Stimulated activated naive CD8-positive, alpha-beta T cell treated with anti-CD3 and anti-CD28 coated beads, Interleukin-15, Interleukin-2, amounts not matched to agents 100 ng/mL and 50 ng/mL, for 24 hours (primary cell): ENCODE data around the gene PGF.

Source experiments
- H3K27ac Mint-ChIP-seq: one replicate; pipeline ENCODE4 v1.8.0; 2021; ENCODE audit warnings: mild to moderate bottlenecking, mixed read lengths
- H3K27me3 Mint-ChIP-seq: one replicate; pipeline ENCODE4 v1.8.0; 2021; ENCODE audit warnings: mixed read lengths
- H3K36me3 Mint-ChIP-seq: one replicate; pipeline ENCODE4 v1.8.0; 2021; ENCODE audit warnings: low read depth, mixed read lengths
- H3K4me1 Mint-ChIP-seq: one replicate; pipeline ENCODE4 v1.8.0; 2021; ENCODE audit warnings: low read depth, mixed read lengths
- H3K4me3 Mint-ChIP-seq: one replicate; pipeline ENCODE4 v1.8.0; 2021; ENCODE audit warnings: mild to moderate bottlenecking, mixed read lengths
- H3K9me3 Mint-ChIP-seq: one replicate; pipeline ENCODE4 v1.8.0; 2021; ENCODE audit warnings: mixed read lengths

The PGF gene

DNA sequence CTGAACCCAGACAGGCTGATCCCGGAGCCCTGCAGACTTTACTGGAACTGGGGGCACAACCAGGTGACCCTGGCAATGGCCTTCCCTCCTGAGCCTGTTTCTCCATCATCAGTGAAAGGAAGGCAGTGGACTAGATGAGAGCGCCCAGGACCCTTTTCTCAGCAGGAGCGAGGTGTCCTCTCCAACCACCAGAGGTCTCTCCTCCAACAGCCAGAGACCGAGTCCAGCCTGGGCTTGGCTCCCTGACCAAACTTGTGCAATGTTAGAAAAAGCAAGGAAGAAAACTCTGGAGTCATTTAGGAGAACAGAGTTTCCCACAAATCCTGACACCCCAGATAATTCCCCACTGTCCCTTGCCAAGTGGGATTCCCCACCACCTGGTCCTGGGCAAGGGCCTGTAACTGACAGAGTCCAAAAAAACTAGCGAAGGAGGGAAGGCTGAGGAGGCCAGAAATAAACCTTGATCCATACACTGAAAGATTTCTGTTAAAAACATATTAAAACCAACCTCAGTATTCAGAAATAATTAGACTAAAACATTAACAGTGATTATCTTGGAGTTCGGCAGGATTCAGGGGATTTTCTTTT lies 41.3 kb downstream of the PGF start:
- H3K27me3 Mint-ChIP-seq: no peaks in the 10 kb centered on the region
- no peaks in the 10 kb centered on the region for H3K9me3 Mint-ChIP-seq
- H3K4me1 Mint-ChIP-seq: no peaks in the 10 kb centered on the region
- H3K27ac Mint-ChIP-seq: no peak overlapping the region
- no peak overlapping the region for H3K4me3 Mint-ChIP-seq
- H3K36me3 Mint-ChIP-seq: no peaks in the 10 kb centered on the region

GRCh38 chr14:74913393-74913910 lies 41.9 kb downstream of the PGF start:
- H3K4me3 Mint-ChIP-seq: no peak overlapping the region
- H3K27me3 Mint-ChIP-seq: no peaks in the 10 kb centered on the region
- H3K9me3 Mint-ChIP-seq: no peaks in the 10 kb centered on the region
- H3K4me1 Mint-ChIP-seq: no peaks in the 10 kb centered on the region
- H3K27ac Mint-ChIP-seq: no peak overlapping the region
- H3K36me3 Mint-ChIP-seq: no peaks in the 10 kb centered on the region

GRCh38 chr14:74912801-74913200 lies 42.6 kb downstream of the PGF start:
- Mint-ChIP-seq H3K27ac (no peak overlapping the region), H3K4me1 (no peaks in the 10 kb centered on the region), H3K4me3 (no peak overlapping the region), H3K9me3 (no peaks in the 10 kb centered on the region), H3K27me3 (no peaks in the 10 kb centered on the region), H3K36me3 (no peaks in the 10 kb centered on the region)

DNA sequence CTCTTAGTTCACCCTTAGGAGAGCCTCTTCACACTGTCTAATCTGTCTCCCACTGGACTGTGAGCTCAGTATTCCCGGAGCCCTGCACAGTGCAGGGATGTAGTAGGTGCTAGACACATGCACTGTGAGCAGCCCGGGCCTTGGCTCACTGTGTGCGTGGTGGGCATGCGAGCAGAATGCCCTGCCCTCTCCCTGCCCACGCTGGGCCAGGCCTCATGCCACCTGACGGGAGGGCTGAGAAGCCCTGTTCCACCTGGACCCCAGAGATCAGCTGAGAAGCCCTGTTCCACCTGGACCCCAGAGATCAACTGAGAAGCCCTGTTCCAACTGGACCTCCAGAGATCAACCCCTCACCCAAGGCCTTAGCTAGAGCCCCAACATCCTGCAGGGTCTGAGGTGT lies 43.3 kb downstream of the PGF start:
- Mint-ChIP-seq H3K4me3 (no peak overlapping the region), H3K4me1 (no peaks in the 10 kb centered on the region), H3K27ac (no peak overlapping the region), H3K27me3 (no peaks in the 10 kb centered on the region), H3K36me3 (no peaks in the 10 kb centered on the region), H3K9me3 (no peaks in the 10 kb centered on the region)

DNA sequence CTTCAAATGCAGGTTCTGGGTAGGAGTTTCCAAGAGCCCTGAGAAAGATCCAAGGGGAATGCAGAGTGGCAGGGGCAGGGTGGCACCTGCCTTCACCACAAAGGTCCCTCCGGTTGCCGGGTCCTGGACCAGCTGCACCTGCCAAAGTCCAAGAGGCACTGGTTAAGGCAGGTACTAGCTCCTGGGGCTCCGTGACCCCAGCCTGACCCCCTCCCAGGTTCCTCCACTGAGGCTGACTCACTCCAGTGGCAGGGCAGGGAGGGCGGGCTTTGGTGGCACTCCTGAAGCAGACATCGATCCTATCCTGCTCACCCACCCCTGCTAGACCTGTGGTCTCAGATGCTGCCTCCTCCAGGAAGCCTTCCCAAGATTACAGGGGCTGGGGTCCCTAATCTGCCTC lies 43.7 kb downstream of the PGF start:
- no peaks in the 10 kb centered on the region for H3K27me3 Mint-ChIP-seq
- no peak overlapping the region for H3K27ac Mint-ChIP-seq
- no peaks in the 10 kb centered on the region for H3K4me1 Mint-ChIP-seq
- H3K36me3 Mint-ChIP-seq: no peaks in the 10 kb centered on the region
- H3K4me3 Mint-ChIP-seq: no peak overlapping the region
- no peaks in the 10 kb centered on the region for H3K9me3 Mint-ChIP-seq

DNA sequence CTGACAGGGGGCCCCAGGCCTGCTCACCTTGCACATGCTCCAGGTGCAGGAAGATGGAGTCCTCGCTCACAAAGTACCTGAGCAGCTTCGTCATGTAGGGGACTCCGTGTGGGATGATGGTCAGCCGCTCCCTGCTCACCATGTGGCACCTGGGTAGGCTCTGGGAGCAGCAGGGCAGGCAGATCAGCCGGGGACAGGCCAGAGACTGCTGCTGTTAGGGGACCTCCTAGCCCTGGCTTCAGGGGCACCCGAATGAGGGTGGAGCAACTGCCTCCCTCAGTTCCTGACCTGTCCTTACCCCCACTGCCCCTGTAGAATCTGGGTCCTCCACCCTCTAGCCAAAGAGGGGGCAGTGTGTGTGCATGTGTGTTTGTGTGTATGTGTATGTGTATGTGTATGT lies 44.2 kb downstream of the PGF start:
- no peaks in the 10 kb centered on the region for H3K27me3 Mint-ChIP-seq
- H3K4me3 Mint-ChIP-seq: no peak overlapping the region
- H3K4me1 Mint-ChIP-seq: no peaks in the 10 kb centered on the region
- no peaks in the 10 kb centered on the region for H3K36me3 Mint-ChIP-seq
- H3K9me3 Mint-ChIP-seq: no peaks in the 10 kb centered on the region
- H3K27ac Mint-ChIP-seq: no peak overlapping the region

- no peaks in the 10 kb centered on the region for H3K4me1 Mint-ChIP-seq
- H3K27me3 Mint-ChIP-seq: no peaks in the 10 kb centered on the region
- no peaks in the 10 kb centered on the region for H3K36me3 Mint-ChIP-seq
- H3K27ac Mint-ChIP-seq: no peak overlapping the region
- H3K9me3 Mint-ChIP-seq: no peaks in the 10 kb centered on the region
- H3K4me3 Mint-ChIP-seq: no peak overlapping the region
Measured at GRCh38 chr14:74910556-74910955, 44.8 kb downstream of the PGF start.

GRCh38 chr14:74909911-74910310 lies 45.5 kb downstream of the PGF start:
- no peaks in the 10 kb centered on the region for H3K36me3 Mint-ChIP-seq
- no peak overlapping the region for H3K4me3 Mint-ChIP-seq
- H3K27me3 Mint-ChIP-seq: no peaks in the 10 kb centered on the region
- H3K27ac Mint-ChIP-seq: no peak overlapping the region
- no peaks in the 10 kb centered on the region for H3K9me3 Mint-ChIP-seq
- no peaks in the 10 kb centered on the region for H3K4me1 Mint-ChIP-seq

DNA sequence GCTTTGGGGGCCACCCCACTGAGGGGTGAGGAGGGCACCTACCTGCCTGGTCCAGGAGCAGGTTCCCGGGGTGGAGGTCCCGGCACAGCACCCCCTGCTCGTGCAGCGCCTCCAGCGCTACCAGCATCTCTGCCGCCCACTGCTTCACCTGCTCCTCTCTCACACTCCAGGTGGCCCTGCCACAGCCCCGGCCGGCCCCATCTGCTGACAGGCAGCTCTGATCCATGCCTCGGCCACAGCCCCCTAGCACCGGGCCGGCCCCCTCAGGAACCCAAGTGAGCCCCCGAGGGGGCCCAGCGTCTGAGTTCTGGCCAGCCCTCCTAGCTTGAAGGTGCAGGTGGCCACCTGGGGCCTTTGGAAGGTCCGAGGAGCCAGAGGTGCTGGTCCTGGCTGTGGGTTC lies 45.9 kb downstream of the PGF start:
- Mint-ChIP-seq H3K4me3 (no peak overlapping the region), H3K9me3 (no peaks in the 10 kb centered on the region), H3K27ac (no peak overlapping the region), H3K4me1 (no peaks in the 10 kb centered on the region), H3K36me3 (no peaks in the 10 kb centered on the region), H3K27me3 (no peaks in the 10 kb centered on the region)

DNA sequence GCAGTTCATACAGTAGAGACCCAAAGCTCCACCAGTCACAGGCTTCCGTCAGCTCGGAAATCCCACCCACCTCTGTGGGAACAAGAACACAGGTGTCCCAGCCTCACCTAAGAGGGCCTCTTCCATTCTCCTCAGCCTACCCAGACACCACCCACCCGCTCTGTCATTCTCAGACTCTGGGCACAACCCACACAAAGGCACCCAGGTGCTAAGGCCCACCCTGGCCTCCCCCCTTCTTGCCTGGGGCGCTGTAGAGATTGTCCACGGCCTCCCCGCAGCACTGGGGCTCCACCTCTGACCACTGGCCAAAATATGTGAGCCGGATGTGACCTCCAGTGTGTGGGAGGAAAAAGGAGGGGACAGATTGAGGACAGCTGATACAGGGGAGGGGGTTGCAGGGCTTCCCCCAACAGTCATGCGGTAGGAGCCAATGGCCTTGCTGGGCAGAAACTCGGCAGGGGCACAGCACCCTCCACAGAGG lies 46.5 kb downstream of the PGF start:
- Mint-ChIP-seq H3K27ac (no peak overlapping the region), H3K36me3 (peaks cover 3% of the 10 kb centered on the region), H3K4me3 (no peak overlapping the region), H3K4me1 (no peaks in the 10 kb centered on the region), H3K27me3 (no peaks in the 10 kb centered on the region), H3K9me3 (no peaks in the 10 kb centered on the region)

- H3K36me3 Mint-ChIP-seq: peaks cover 11% of the 10 kb centered on the region
- H3K27me3 Mint-ChIP-seq: no peaks in the 10 kb centered on the region
- H3K4me1 Mint-ChIP-seq: no peaks in the 10 kb centered on the region
- no peaks in the 10 kb centered on the region for H3K9me3 Mint-ChIP-seq
- H3K4me3 Mint-ChIP-seq: no peak overlapping the region
- H3K27ac Mint-ChIP-seq: no peak overlapping the region
Measured at GRCh38 chr14:74907744-74908143, 47.7 kb downstream of the PGF start.

- H3K4me3 Mint-ChIP-seq: no peak overlapping the region
- H3K27ac Mint-ChIP-seq: no peak overlapping the region
- H3K36me3 Mint-ChIP-seq: peaks cover 15% of the 10 kb centered on the region
Measured at GRCh38 chr14:74906925-74907521, 48.4 kb downstream of the PGF start.

DNA sequence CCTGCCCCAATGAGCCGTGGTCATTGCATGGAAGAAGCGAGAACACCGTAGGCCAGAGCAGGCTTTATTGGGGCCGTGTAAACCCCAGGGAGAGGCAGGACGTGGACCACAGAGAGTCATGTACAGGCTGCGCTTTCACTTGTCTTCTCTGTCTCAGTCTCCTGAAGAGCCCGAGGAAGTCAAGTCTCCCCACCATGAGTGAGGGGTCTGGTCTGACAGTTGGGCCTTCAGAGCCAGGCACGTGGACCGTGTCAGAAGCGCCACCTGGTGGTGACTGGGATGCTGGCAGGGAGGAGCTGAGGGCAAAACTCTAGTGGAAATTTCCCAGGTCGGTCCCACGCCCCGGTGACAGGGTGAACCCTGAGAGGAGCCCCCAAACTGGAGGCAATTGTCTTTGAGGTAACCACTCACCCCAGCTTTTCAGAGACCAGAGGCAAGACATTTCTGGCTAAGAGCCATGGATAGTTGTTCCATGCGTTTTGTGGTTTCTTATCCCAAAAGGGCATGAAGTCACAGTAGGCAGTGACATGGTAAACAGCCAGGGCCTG lies 49.7 kb downstream of the PGF start:
- Mint-ChIP-seq H3K27me3 (no peaks in the 10 kb centered on the region), H3K4me3 (no peak overlapping the region), H3K9me3 (no peaks in the 10 kb centered on the region), H3K27ac (no peak overlapping the region), H3K4me1 (no peaks in the 10 kb centered on the region), H3K36me3 (peaks cover 24% of the 10 kb centered on the region)

More at GRCh38 chr14:74906925-74907521, 48.4 kb downstream of the PGF start:
- H3K27me3 Mint-ChIP-seq: no peaks in the 10 kb centered on the region
- H3K4me1 Mint-ChIP-seq: no peaks in the 10 kb centered on the region
- H3K9me3 Mint-ChIP-seq: no peaks in the 10 kb centered on the region

DNA sequence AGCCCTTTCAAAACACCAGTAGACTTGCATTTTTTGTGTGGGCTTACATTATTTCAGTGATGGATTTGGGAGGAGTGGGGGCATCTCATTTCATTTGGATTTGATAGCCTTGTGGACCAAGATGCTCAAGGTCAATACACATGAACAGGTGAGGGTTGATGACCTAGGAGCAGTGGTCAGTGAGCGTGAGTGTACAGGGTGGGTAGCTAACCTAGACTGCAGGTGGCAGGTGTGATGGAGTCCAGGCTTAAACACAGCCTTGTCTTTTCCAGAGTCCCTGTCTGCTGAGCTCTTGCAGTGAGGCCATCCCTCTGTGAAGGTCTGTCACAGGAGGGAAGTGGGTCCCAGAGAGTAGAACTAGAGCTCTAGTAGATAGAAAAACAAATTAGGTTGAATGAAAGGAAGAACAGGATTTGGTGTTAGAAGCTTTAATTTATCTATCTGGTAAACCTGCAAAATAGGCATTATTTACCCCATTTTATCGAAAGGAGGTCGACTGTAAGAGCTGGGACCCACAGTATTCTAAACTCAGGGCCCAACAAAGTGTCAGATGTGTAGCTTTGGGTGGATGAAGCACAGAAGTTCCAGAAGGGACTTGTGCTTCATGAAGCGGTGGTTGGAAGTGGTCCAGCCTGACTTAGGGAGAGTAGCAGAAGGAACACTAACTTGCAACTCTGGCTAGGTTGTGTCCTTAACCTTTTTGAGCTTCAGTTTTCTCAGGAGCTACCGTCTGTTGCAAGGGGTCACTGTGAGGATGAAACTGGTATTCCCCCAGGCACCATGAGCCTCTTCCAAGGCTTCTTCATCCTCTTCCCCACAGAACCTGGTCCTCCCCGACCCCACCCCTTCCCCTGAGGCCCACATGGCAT lies 50.5 kb downstream of the PGF start:
- Mint-ChIP-seq H3K4me1 (no peaks in the 10 kb centered on the region), H3K4me3 (no peak overlapping the region), H3K36me3 (peaks cover 32% of the 10 kb centered on the region), H3K9me3 (no peaks in the 10 kb centered on the region), H3K27me3 (no peaks in the 10 kb centered on the region), H3K27ac (no peak overlapping the region)
